Epithelial cell of prostate (primary cell): ENCODE measurements around the gene ARX.

Experiments used
- DNase-seq: peaks from one replicate; pipeline ENCODE4 v3.0.0-alpha.2; 2011; ENCODE audit warnings: low read depth, low spot score
- H3K27ac ChIP-seq: fragments of 450-650 bp; 2 replicates; pipeline ENCODE4 v1.5.1; 2017; ENCODE audit warnings: mild to moderate bottlenecking

ARX gene

DNA sequence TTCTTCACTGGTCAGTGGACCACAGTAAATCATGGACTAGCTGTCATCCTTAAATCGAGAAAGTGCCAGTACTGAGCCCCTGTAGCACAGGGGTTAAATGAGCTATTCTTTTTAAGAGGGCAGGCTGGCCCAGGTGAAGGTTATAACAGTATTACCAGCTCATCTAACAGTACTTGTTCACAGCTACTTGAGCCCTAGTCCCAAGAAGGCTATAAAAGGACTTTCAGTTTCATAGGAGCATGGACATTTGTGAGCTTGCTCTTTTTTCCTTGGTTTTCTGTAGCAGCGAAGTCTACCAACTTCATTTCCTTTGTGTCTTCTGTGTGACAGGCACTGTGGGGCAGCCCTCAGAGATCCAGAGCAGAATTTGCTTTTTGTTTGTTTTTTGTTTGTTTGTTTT is 61.0 kb downstream of the ARX start:
- DNase-seq = no peak
- H3K27ac ChIP-seq = no peak overlapping the region
